Measurements from ENCODE around the gene DOCK2.

The DOCK2 gene

GRCh38 chr5:169873642-169874041 lies 236.6 kb downstream of the DOCK2 start:
- H3K4me3 ChIP-seq (ENCODE audit: severe bottlenecking), result no peak overlapping the region
- DNase-seq (ENCODE audit: low spot score) (no peak), ATAC-seq (ENCODE audit: low read depth) (no peak)
- H3K27me3 ChIP-seq (ENCODE audit: insufficient read depth, poor library complexity, severe bottlenecking), result no peaks in the 10 kb centered on the region
- no peak for TF ChIP-seq CTCF (IDR thresholded peaks at IDR 0.05; ENCODE audit: poor library complexity, severe bottlenecking)
- no peaks in the 10 kb centered on the region for H3K4me1 ChIP-seq (ENCODE audit: insufficient read depth, poor library complexity, severe bottlenecking)
- no peaks in the 10 kb centered on the region for H3K36me3 ChIP-seq (ENCODE audit: low read depth)
- no peaks in the 10 kb centered on the region for H3K9me3 ChIP-seq (ENCODE audit: severe bottlenecking)
- no peak overlapping the region for H3K27ac ChIP-seq (ENCODE audit: poor library complexity, severe bottlenecking)

- no peak for DNase-seq (ENCODE audit: low spot score)
- Histone ChIP-seq H3K27ac (ENCODE audit: poor library complexity, severe bottlenecking) (no peak overlapping the region), H3K4me3 (ENCODE audit: severe bottlenecking) (no peak overlapping the region), H3K36me3 (ENCODE audit: low read depth) (no peaks in the 10 kb centered on the region), H3K27me3 (ENCODE audit: insufficient read depth, poor library complexity, severe bottlenecking) (no peaks in the 10 kb centered on the region), H3K9me3 (ENCODE audit: severe bottlenecking) (no peaks in the 10 kb centered on the region), H3K4me1 (ENCODE audit: insufficient read depth, poor library complexity, severe bottlenecking) (no peaks in the 10 kb centered on the region)
- no peak for TF ChIP-seq CTCF (IDR thresholded peaks at IDR 0.05; ENCODE audit: poor library complexity, severe bottlenecking)
- ATAC-seq (ENCODE audit: low read depth), result no peak
These were observed 237.5 kb downstream of the DOCK2 start for GRCh38 chr5:169874621-169875020.

GRCh38 chr5:169875091-169875728 lies 238.1 kb downstream of the DOCK2 start:
- H3K4me1 ChIP-seq (ENCODE audit: insufficient read depth, poor library complexity, severe bottlenecking), result no peaks in the 10 kb centered on the region
- no peak for ATAC-seq (ENCODE audit: low read depth)
- DNase-seq (ENCODE audit: low spot score), result no peak
- TF ChIP-seq CTCF (IDR thresholded peaks at IDR 0.05; ENCODE audit: poor library complexity, severe bottlenecking), result no peak
- no peaks in the 10 kb centered on the region for H3K9me3 ChIP-seq (ENCODE audit: severe bottlenecking)
- no peaks in the 10 kb centered on the region for H3K36me3 ChIP-seq (ENCODE audit: low read depth)
- H3K27ac ChIP-seq (ENCODE audit: poor library complexity, severe bottlenecking), result no peak overlapping the region
- H3K4me3 ChIP-seq (ENCODE audit: severe bottlenecking), result no peak overlapping the region
- no peaks in the 10 kb centered on the region for H3K27me3 ChIP-seq (ENCODE audit: insufficient read depth, poor library complexity, severe bottlenecking)

GRCh38 chr5:169875731-169876130 lies 238.7 kb downstream of the DOCK2 start:
- Histone ChIP-seq H3K27ac (ENCODE audit: poor library complexity, severe bottlenecking) (no peak overlapping the region), H3K4me1 (ENCODE audit: insufficient read depth, poor library complexity, severe bottlenecking) (no peaks in the 10 kb centered on the region), H3K4me3 (ENCODE audit: severe bottlenecking) (no peak overlapping the region), H3K27me3 (ENCODE audit: insufficient read depth, poor library complexity, severe bottlenecking) (no peaks in the 10 kb centered on the region), H3K36me3 (ENCODE audit: low read depth) (peaks cover 2% of the 10 kb centered on the region; the same call in 1 of the 2 replicates), H3K9me3 (ENCODE audit: severe bottlenecking) (no peaks in the 10 kb centered on the region)
- no peak for DNase-seq (ENCODE audit: low spot score)
- ATAC-seq (ENCODE audit: low read depth), result no peak
- no peak for TF ChIP-seq CTCF (IDR thresholded peaks at IDR 0.05; ENCODE audit: poor library complexity, severe bottlenecking)

GRCh38 chr5:169876386-169876785 lies 239.3 kb downstream of the DOCK2 start:
- DNase-seq (ENCODE audit: low spot score) (no peak), ATAC-seq (ENCODE audit: low read depth) (no peak)
- H3K27me3 ChIP-seq (ENCODE audit: insufficient read depth, poor library complexity, severe bottlenecking), result no peaks in the 10 kb centered on the region
- H3K27ac ChIP-seq (ENCODE audit: poor library complexity, severe bottlenecking), result no peak overlapping the region
- H3K36me3 ChIP-seq (ENCODE audit: low read depth), result peaks cover 8% of the 10 kb centered on the region; the same call in 1 of the 2 replicates
- no peak overlapping the region for H3K4me3 ChIP-seq (ENCODE audit: severe bottlenecking)
- H3K9me3 ChIP-seq (ENCODE audit: severe bottlenecking), result no peaks in the 10 kb centered on the region
- H3K4me1 ChIP-seq (ENCODE audit: insufficient read depth, poor library complexity, severe bottlenecking), result no peaks in the 10 kb centered on the region
- TF ChIP-seq CTCF (IDR thresholded peaks at IDR 0.05; ENCODE audit: poor library complexity, severe bottlenecking), result no peak
